ENCODE measurements around the gene MMP20. TPM values are rescaled to one million over a fixed set of nuclear protein-coding genes. Genes with fewer than 3 reads are reported as not detected.

Gene MMP20, protein sequence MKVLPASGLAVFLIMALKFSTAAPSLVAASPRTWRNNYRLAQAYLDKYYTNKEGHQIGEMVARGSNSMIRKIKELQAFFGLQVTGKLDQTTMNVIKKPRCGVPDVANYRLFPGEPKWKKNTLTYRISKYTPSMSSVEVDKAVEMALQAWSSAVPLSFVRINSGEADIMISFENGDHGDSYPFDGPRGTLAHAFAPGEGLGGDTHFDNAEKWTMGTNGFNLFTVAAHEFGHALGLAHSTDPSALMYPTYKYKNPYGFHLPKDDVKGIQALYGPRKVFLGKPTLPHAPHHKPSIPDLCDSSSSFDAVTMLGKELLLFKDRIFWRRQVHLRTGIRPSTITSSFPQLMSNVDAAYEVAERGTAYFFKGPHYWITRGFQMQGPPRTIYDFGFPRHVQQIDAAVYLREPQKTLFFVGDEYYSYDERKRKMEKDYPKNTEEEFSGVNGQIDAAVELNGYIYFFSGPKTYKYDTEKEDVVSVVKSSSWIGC
- not detected in 2 replicates for total RNA-seq

DNA sequence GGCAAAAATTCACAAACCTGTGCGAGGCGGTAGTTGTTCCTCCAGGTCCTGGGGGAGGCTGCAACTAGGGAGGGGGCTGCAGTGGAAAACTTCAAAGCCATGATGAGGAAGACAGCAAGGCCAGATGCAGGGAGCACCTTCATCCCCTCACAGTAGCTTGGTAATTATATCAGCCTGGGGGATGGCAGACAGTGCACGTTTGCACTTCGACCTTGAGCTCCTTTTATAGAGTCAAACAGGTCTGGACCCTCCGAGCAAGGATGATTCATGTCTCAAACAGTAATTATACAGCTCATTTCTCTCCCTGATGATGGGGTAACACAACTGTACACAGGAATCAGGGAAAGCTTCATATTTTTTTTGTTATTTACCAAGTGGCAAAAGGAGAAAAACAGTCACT, at the start of gene MMP20:
Gene MMP20, minus strand, starts transcription at position 156 of the 400 bp plus-strand sequence. Its CDS starts 13 bp downstream, at position 143.

DNA sequence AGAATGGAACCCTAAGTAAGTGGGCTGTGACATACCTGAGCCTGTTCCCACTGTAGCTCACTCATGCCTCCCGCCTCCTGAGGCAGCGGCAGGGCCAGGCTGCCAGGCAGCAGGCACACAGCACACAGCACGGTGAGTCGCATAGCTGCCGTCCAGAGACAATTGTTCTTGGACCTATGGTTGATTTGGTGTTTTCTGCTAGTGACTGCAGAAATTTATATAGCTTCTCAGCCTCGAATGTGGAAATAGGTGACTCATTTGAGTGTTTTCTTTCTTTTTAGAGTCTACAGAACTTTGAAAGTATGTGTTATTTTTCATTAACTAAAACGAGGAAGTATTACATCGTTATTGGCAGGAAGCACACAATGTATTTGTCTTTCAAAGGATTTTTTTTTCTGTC, 94.6 kb downstream of the MMP20 start, which contains the start of gene MMP7:
Gene MMP7, minus strand, starts transcription at position 190 of the 400 bp plus-strand sequence. Its CDS starts 47 bp downstream, at position 143.

Other genes starting within 250 kb of the MMP20 start
- 72.1 and 82.1 TPM in 2 replicates for gene TMEM123, start 172.6 kb downstream of the MMP20 start, total RNA-seq
- not detected in 2 replicates for gene MMP7, start 94.6 kb downstream of the MMP20 start, total RNA-seq
- gene MMP27, start 80.4 kb upstream of the MMP20 start, total RNA-seq, result 1.3 and 2.6 TPM in 2 replicates
- 2.3 and 2.8 TPM in 2 replicates for gene MMP8, start 99.6 kb upstream of the MMP20 start, total RNA-seq
- 0.12 and 0.32 TPM in 2 replicates for gene MMP10, start 155.3 kb upstream of the MMP20 start, total RNA-seq
- gene MMP1, start 172.8 kb upstream of the MMP20 start, total RNA-seq, result 406 and 987 TPM in 2 replicates
- gene MMP3, start 218.3 kb upstream of the MMP20 start, total RNA-seq, result 189 and 928 TPM in 2 replicates
- 0.97 and 9.8 TPM in 2 replicates for gene MMP12, start 249.7 kb upstream of the MMP20 start, total RNA-seq

All from hair follicle dermal papilla cell (primary cell).